CD4-positive, CD25-positive, alpha-beta regulatory T cell (primary cell): ENCODE data around the gene RNF11. TPM values are rescaled to one million over a fixed set of nuclear protein-coding genes. Genes with fewer than 3 reads are reported as not detected.

Source experiments
- ATAC-seq, 2 donors: fragments of 150-1000 bp; cut with Tn5 transposase; one replicate each; pipeline ENCODE4 v1.10.0; 2021; ENCODE audit warnings: low read depth in 2 of 2, moderate number of reproducible peaks in 2 of 2, moderate library complexity in 1 of 2
- DNase-seq, 3 donors: peaks; one replicate each; pipeline versions ENCODE4 v3.0.0 to v3.0.0-alpha.2; 2012 to 2022; ENCODE audit warnings: mixed read lengths in 1 of 3
- H3K27ac ChIP-seq: one replicate; pipeline ENCODE4 v1.7.0; 2013; ENCODE audit warnings: mild to moderate bottlenecking, low read length; ENCODE audit not compliant: insufficient read depth, poor library complexity, severe bottlenecking
- H3K27me3 ChIP-seq: one replicate; pipeline ENCODE4 v1.7.0; 2013; ENCODE audit warnings: low read length; ENCODE audit not compliant: control insufficient read depth, insufficient read depth
- H3K36me3 ChIP-seq: one replicate; pipeline ENCODE4 v1.7.0; 2013; ENCODE audit warnings: mild to moderate bottlenecking, low read length, moderate library complexity; ENCODE audit not compliant: control insufficient read depth, insufficient read depth
- H3K4me1 ChIP-seq: 2 replicates; pipeline ENCODE4 v1.7.0; 2013; ENCODE audit warnings: mild to moderate bottlenecking, low read length; ENCODE audit not compliant: insufficient read depth, control insufficient read depth, poor library complexity, severe bottlenecking
- H3K4me3 ChIP-seq: one replicate; pipeline ENCODE4 v1.7.0; 2013; ENCODE audit warnings: low read depth, mild to moderate bottlenecking, low read length, moderate library complexity
- H3K9me3 ChIP-seq, 2 experiments: 1 replicate in 1 of 2; 2 replicates in 1 of 2; pipeline ENCODE4 v1.7.0; 2013; ENCODE audit warnings: low read length in 2 of 2, mild to moderate bottlenecking in 1 of 2, moderate library complexity in 1 of 2; ENCODE audit not compliant: control insufficient read depth in 2 of 2
- H3K27ac Mint-ChIP-seq, 3 donors: one replicate each; pipeline ENCODE4 v1.8.0; 2020 to 2022; ENCODE audit warnings: mild to moderate bottlenecking in 3 of 3, mixed read lengths in 3 of 3, moderate library complexity in 2 of 3
- H3K27me3 Mint-ChIP-seq: one replicate; pipeline ENCODE4 v1.8.0; 2022; ENCODE audit warnings: mild to moderate bottlenecking, mixed read lengths
- H3K36me3 Mint-ChIP-seq: one replicate; pipeline ENCODE4 v1.8.0; 2020; ENCODE audit warnings: mixed read lengths
- H3K4me1 Mint-ChIP-seq, 4 donors: one replicate each; pipeline ENCODE4 v1.8.0; 2020 to 2022; ENCODE audit warnings: mixed read lengths in 4 of 4, mild to moderate bottlenecking in 1 of 4
- H3K4me3 Mint-ChIP-seq, 4 donors: one replicate each; pipeline ENCODE4 v1.8.0; 2020 to 2022; ENCODE audit warnings: mild to moderate bottlenecking in 4 of 4, mixed read lengths in 4 of 4, moderate library complexity in 3 of 4
- H3K9me3 Mint-ChIP-seq, 7 donors: one replicate each; pipeline ENCODE4 v1.8.0; 2020 to 2022; ENCODE audit warnings: mixed read lengths in 7 of 7, mild to moderate bottlenecking in 3 of 7, moderate library complexity in 2 of 7
- polyA plus RNA-seq, 4 donors: library from polyadenylated mRNA; unstranded; fragments of 300-500 nt; fragmentation: Illumina TruSeq; gene quantifications; one replicate each; pipeline ENCODE4 v1.2.3, GENCODE V29; 2021
- total RNA-seq: library from RNA; stranded (reverse); gene quantifications from one replicate; pipeline ENCODE4 v1.2.3, GENCODE V29; 2022

RNF11 gene
- total and polyA plus RNA-seq, 5 donors from 2014 or later, result 24.1 to 66.5 (median 36.2) TPM

- H3K27ac Mint-ChIP-seq, result no peak overlapping the region
- H3K4me1 Mint-ChIP-seq, result peaks cover 0 to 26% (median 10%) of the 10 kb centered on the region in 4 donors
Observed at GRCh38 chr1:51293898-51294515, 57.9 kb downstream of the RNF11 start.

GRCh38 chr1:51294566-51295184, 58.6 kb downstream of the RNF11 start:
- H3K4me1 ChIP-seq, result peaks cover 11% of the 10 kb centered on the region
- H3K27me3 ChIP-seq, result no peaks in the 10 kb centered on the region
- no peak overlapping the region for H3K4me3 Mint-ChIP-seq
- H3K27ac ChIP-seq, result no peak overlapping the region
- H3K36me3 Mint-ChIP-seq, result no peaks in the 10 kb centered on the region
- H3K4me1 Mint-ChIP-seq, result peaks cover 0 to 26% (median 10%) of the 10 kb centered on the region in 4 donors
- ATAC-seq (no peak), DNase-seq (no peak)
- peak overlapping the region in 1 of 3 donors; percentile 14 for H3K27ac Mint-ChIP-seq
- H3K4me3 ChIP-seq, result no peak overlapping the region
- H3K9me3 ChIP-seq, result no peaks in the 10 kb centered on the region
- H3K36me3 ChIP-seq, result no peaks in the 10 kb centered on the region
- no peaks in the 10 kb centered on the region for H3K9me3 Mint-ChIP-seq
- no peaks in the 10 kb centered on the region for H3K27me3 Mint-ChIP-seq

More at GRCh38 chr1:51293898-51294515, 57.9 kb downstream of the RNF11 start:
- DNase-seq (no peak), ATAC-seq (no peak)
- no peak overlapping the region for H3K4me3 ChIP-seq
- peaks cover 2% of the 10 kb centered on the region for H3K36me3 Mint-ChIP-seq
- H3K9me3 ChIP-seq, result no peaks in the 10 kb centered on the region
- no peaks in the 10 kb centered on the region for H3K27me3 ChIP-seq
- no peaks in the 10 kb centered on the region for H3K36me3 ChIP-seq
- H3K27ac ChIP-seq, result no peak overlapping the region
- no peaks in the 10 kb centered on the region for H3K27me3 Mint-ChIP-seq
- H3K4me3 Mint-ChIP-seq, result no peak overlapping the region
- no peaks in the 10 kb centered on the region for H3K9me3 Mint-ChIP-seq
- H3K4me1 ChIP-seq, result peaks cover 11% of the 10 kb centered on the region

- Mint-ChIP-seq H3K27ac (no peak overlapping the region), H3K27me3 (no peaks in the 10 kb centered on the region), H3K36me3 (no peaks in the 10 kb centered on the region), H3K4me3 (peak overlapping the region in 1 of 4 donors; percentile 35), H3K9me3 (no peaks in the 10 kb centered on the region), H3K4me1 (peaks cover 0 to 26% (median 10%) of the 10 kb centered on the region in 4 donors)
- H3K9me3 ChIP-seq, result no peaks in the 10 kb centered on the region
- ATAC-seq, result no peak
- H3K36me3 ChIP-seq, result no peaks in the 10 kb centered on the region
- no peaks in the 10 kb centered on the region for H3K27me3 ChIP-seq
- no peak overlapping the region for H3K27ac ChIP-seq
- peaks cover 11% of the 10 kb centered on the region for H3K4me1 ChIP-seq
- no peak for DNase-seq
- no peak overlapping the region for H3K4me3 ChIP-seq
Observed at GRCh38 chr1:51295926-51296325, 59.9 kb downstream of the RNF11 start.

GRCh38 chr1:51296383-51297357, 60.6 kb downstream of the RNF11 start:
- ATAC-seq (peak; percentile 62 to 69), DNase-seq (peak; percentile 43 to 68 (median 47))
- Histone ChIP-seq H3K27me3 (no peaks in the 10 kb centered on the region), H3K4me1 (peaks cover 11% of the 10 kb centered on the region), H3K27ac (no peak overlapping the region), H3K36me3 (no peaks in the 10 kb centered on the region), H3K4me3 (no peak overlapping the region), H3K9me3 (no peaks in the 10 kb centered on the region)
- H3K27ac Mint-ChIP-seq, result peak overlapping the region in 2 of 3 donors; percentile 62 to 93
- H3K9me3 Mint-ChIP-seq, result no peaks in the 10 kb centered on the region
- H3K4me1 Mint-ChIP-seq, result peaks cover 0 to 26% (median 10%) of the 10 kb centered on the region in 4 donors
- no peaks in the 10 kb centered on the region for H3K36me3 Mint-ChIP-seq
- peak overlapping the region in 3 of 4 donors; percentile 69 to 87 (median 80) for H3K4me3 Mint-ChIP-seq
- no peaks in the 10 kb centered on the region for H3K27me3 Mint-ChIP-seq

- no peaks in the 10 kb centered on the region for H3K9me3 Mint-ChIP-seq
- H3K36me3 ChIP-seq, result no peaks in the 10 kb centered on the region
- no peaks in the 10 kb centered on the region for H3K27me3 Mint-ChIP-seq
- H3K4me3 Mint-ChIP-seq, result peak overlapping the region in 3 of 4 donors; percentile 19 to 78 (median 77)
- H3K4me3 ChIP-seq, result no peak overlapping the region
- H3K4me1 Mint-ChIP-seq, result peaks cover 0 to 26% (median 10%) of the 10 kb centered on the region in 4 donors
- H3K9me3 ChIP-seq, result no peaks in the 10 kb centered on the region
- peaks cover 11% of the 10 kb centered on the region for H3K4me1 ChIP-seq
- H3K36me3 Mint-ChIP-seq, result no peaks in the 10 kb centered on the region
- ATAC-seq (no peak), DNase-seq (no peak)
- peak overlapping the region in 2 of 3 donors; percentile 83 to 93 for H3K27ac Mint-ChIP-seq
- H3K27ac ChIP-seq, result no peak overlapping the region
- no peaks in the 10 kb centered on the region for H3K27me3 ChIP-seq
Observed at GRCh38 chr1:51297401-51298321, 61.6 kb downstream of the RNF11 start.

- ATAC-seq, result no peak
- peaks cover 0 to 26% (median 10%) of the 10 kb centered on the region in 4 donors for H3K4me1 Mint-ChIP-seq
- no peak overlapping the region for H3K27ac ChIP-seq
- H3K4me3 Mint-ChIP-seq, result peak overlapping the region in 3 of 4 donors; percentile 19 to 78 (median 24)
- no peaks in the 10 kb centered on the region for H3K27me3 Mint-ChIP-seq
- H3K4me1 ChIP-seq, result peaks cover 11% of the 10 kb centered on the region
- no peak overlapping the region for H3K4me3 ChIP-seq
- H3K27me3 ChIP-seq, result no peaks in the 10 kb centered on the region
- H3K36me3 Mint-ChIP-seq, result no peaks in the 10 kb centered on the region
- H3K36me3 ChIP-seq, result no peaks in the 10 kb centered on the region
- H3K27ac Mint-ChIP-seq, result no peak overlapping the region
- no peaks in the 10 kb centered on the region for H3K9me3 ChIP-seq
- no peak for DNase-seq
- H3K9me3 Mint-ChIP-seq, result no peaks in the 10 kb centered on the region
Observed at GRCh38 chr1:51298322-51298705, 62.2 kb downstream of the RNF11 start.
